Activated CD4-positive, alpha-beta T cell treated with anti-CD3 and anti-CD28 coated beads, Interleukin-2, amount 50 U/mL, for 16 hours (primary cell): ENCODE measurements around the gene RFTN1.
A peak's percentile ranks its signal among the peaks of the same experiment; 100 is the strongest.

Experiments
- DNase-seq: peaks from one replicate; pipeline ENCODE4 v3.0.0-alpha.2; 2020

RFTN1 gene

GRCh38 chr3:16295298-16295890 is 218.1 kb downstream of the RFTN1 start:
- DNase-seq = no peak

GRCh38 chr3:16294844-16295243 is 218.7 kb downstream of the RFTN1 start:
- DNase-seq = no peak

- peak; percentile 87 for DNase-seq
Observed at GRCh38 chr3:16290827-16291196, 222.7 kb downstream of the RFTN1 start.

- DNase-seq = no peak
Observed at GRCh38 chr3:16290007-16290826, 223.3 kb downstream of the RFTN1 start.

- no peak for DNase-seq
Observed at GRCh38 chr3:16289144-16289889, 224.2 kb downstream of the RFTN1 start.

- no peak for DNase-seq
Observed at GRCh38 chr3:16288664-16289063, 224.8 kb downstream of the RFTN1 start.

GRCh38 chr3:16286751-16287543 is 226.6 kb downstream of the RFTN1 start:
- DNase-seq = no peak

- DNase-seq = peak; percentile 89
Observed at GRCh38 chr3:16286161-16286560, 227.3 kb downstream of the RFTN1 start.

- DNase-seq = no peak
Observed at GRCh38 chr3:16284633-16285032, 228.9 kb downstream of the RFTN1 start.

- DNase-seq = no peak
Observed at GRCh38 chr3:16280671-16281070, 232.8 kb downstream of the RFTN1 start.

GRCh38 chr3:16279010-16279801 is 234.3 kb downstream of the RFTN1 start:
- no peak for DNase-seq

GRCh38 chr3:16277471-16277870 is 236.0 kb downstream of the RFTN1 start:
- no peak for DNase-seq

- no peak for DNase-seq
Observed at GRCh38 chr3:16273867-16274266, 239.6 kb downstream of the RFTN1 start.

GRCh38 chr3:16272588-16272987 is 240.9 kb downstream of the RFTN1 start:
- DNase-seq = no peak

GRCh38 chr3:16270855-16271254 is 242.6 kb downstream of the RFTN1 start:
- no peak for DNase-seq

GRCh38 chr3:16266714-16267113 is 246.8 kb downstream of the RFTN1 start:
- DNase-seq = no peak
